Sigmoid colon (tissue), 7 donors: Measurements from ENCODE around the gene FBXO3. TPM values are rescaled to one million over a fixed set of nuclear protein-coding genes. Genes with fewer than 3 reads are reported as not detected.

Experiments used
- DNase-seq: peaks from one replicate; pipeline ENCODE4 v3.0.0-alpha.2; 2019
- H3K27ac ChIP-seq, 4 donors: fragments of 200-600 bp; sonication (generic); one replicate each; pipeline ENCODE4 v1.5.1; 2016 to 2019; ENCODE audit warnings: mild to moderate bottlenecking in 1 of 4
- H3K27me3 ChIP-seq, 3 donors: fragments of 200-600 bp; sonication (generic); one replicate each; pipeline ENCODE4 v1.5.1; 2019; ENCODE audit warnings: mild to moderate bottlenecking in 1 of 3
- H3K36me3 ChIP-seq, 4 donors: fragments of 200-600 bp; sonication (generic); one replicate each; pipeline ENCODE4 v1.5.1; 2016 to 2019
- H3K4me1 ChIP-seq, 4 donors: fragments of 200-600 bp; sonication (generic); one replicate each; pipeline ENCODE4 v1.5.1; 2017 to 2019
- H3K4me3 ChIP-seq, 4 donors: fragments of 200-600 bp; sonication (generic); one replicate each; pipeline ENCODE4 v1.5.1; 2017 to 2019; ENCODE audit warnings: mild to moderate bottlenecking in 2 of 4, moderate library complexity in 1 of 4
- H3K9me3 ChIP-seq, 4 donors: fragments of 200-600 bp in 3 of 4; sonication (generic) in 3 of 4; one replicate each; pipeline versions ENCODE4 v1.5.1 to v1.6.1; 2013 to 2019
- EP300 ChIP-seq, 4 donors: sonication (generic); formaldehyde crosslinking; IDR thresholded peaks; one replicate each; pipeline ENCODE4 v1.6.1; 2017; ENCODE audit warnings: antibody characterized with exemption in 4 of 4
- POLR2A ChIP-seq, 2 donors: fragments of 450-650 bp; IDR thresholded peaks; one replicate each; pipeline ENCODE4 v1.6.1; 2016; ENCODE audit warnings: antibody characterized with exemption in 2 of 2, mild to moderate bottlenecking in 2 of 2, moderate library complexity in 2 of 2
- POLR2AphosphoS5 ChIP-seq, 4 donors: sonication (generic); formaldehyde crosslinking; IDR thresholded peaks; one replicate each; pipeline ENCODE4 v1.6.1; 2017; ENCODE audit warnings: antibody characterized with exemption in 4 of 4
- WGBS, 2 donors: extraction: QIAGEN DNeasy Blood & Tissue Kit; methylation state at CpG; one replicate each; pipeline ENCODE4 v1.1.7; 2013; 5-methylcytosine and 5-hydroxymethylcytosine counted together
- intact Hi-C: fragments of 100-400 bp; cut with DNase I; formaldehyde crosslinking; loops from one replicate; pipeline ENCODE4 v1.15.1; 2023
- polyA plus RNA-seq, 3 donors: library from polyadenylated mRNA; stranded (reverse); fragments of 200-250 nt; gene quantifications; one replicate each; pipeline ENCODE4 v1.2.3, GENCODE V29; 2013
- total RNA-seq, 4 donors: library from RNA; depleted of rRNA; stranded (reverse); fragments of >200 nt; gene quantifications; one replicate each; pipeline ENCODE4 v1.1.0, GENCODE V29; 2016
- TF ChIP-seq, protein P1 (sequence below), 4 experiments: fragments of 450-650 bp in 3 of 4; fragments of 200-600 bp in 1 of 4; IDR thresholded peaks; one replicate each; pipeline ENCODE4 v1.5.1; 2016 to 2019; ENCODE audit warnings: antibody characterized with exemption in 4 of 4, mild to moderate bottlenecking in 3 of 4, moderate library complexity in 2 of 4
- donor health status: healthy with polysubstance abuse.
- donor health status: Bipolar disorder and iron deficiency.
- donor health status: healthy.

FBXO3 gene
- total and polyA plus RNA-seq, 7 donors: 20.2 to 53.5 (median 36.8) TPM

DNA sequence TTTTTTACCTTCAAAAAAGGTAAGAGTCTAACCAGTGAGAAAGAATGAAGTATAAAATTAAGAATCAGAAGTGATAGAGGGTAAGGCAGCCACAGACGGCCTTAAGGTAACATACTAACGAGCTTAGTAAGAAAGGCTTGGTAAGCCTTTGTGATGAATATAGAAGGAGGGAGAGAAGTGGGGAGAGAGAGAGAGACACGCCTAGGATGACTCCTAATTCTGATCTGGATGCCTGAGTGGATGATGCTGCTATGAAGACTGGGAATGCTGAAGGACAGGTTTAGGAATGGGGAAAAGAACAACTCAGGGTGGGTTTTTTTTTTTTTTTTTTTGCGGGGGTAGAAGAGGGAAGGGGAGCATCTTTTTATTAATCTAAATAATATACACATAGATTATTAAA, 4.8 kb downstream of the FBXO3 start:
- Histone ChIP-seq H3K27ac (no peak overlapping the region), H3K9me3 (no peaks in the 10 kb centered on the region), H3K4me3 (no peak overlapping the region), H3K36me3 (peaks cover 0 to 49% (median 3%) of the 10 kb centered on the region in 4 donors), H3K27me3 (no peaks in the 10 kb centered on the region), H3K4me1 (peaks cover 0 to 24% (median 23%) of the 10 kb centered on the region in 4 donors)
- WGBS, 2 donors: 83 to 86% methylated on average over 4 of the region's 4 CpGs
- no peak for DNase-seq
- intact Hi-C loops: no loop called here
- TF ChIP-seq POLR2AphosphoS5 (IDR thresholded peaks at IDR 0.05) (no peak), POLR2A (IDR thresholded peaks at IDR 0.05) (no peak), EP300 (IDR thresholded peaks at IDR 0.05) (no peak)
- TF ChIP-seq, protein P1, sequence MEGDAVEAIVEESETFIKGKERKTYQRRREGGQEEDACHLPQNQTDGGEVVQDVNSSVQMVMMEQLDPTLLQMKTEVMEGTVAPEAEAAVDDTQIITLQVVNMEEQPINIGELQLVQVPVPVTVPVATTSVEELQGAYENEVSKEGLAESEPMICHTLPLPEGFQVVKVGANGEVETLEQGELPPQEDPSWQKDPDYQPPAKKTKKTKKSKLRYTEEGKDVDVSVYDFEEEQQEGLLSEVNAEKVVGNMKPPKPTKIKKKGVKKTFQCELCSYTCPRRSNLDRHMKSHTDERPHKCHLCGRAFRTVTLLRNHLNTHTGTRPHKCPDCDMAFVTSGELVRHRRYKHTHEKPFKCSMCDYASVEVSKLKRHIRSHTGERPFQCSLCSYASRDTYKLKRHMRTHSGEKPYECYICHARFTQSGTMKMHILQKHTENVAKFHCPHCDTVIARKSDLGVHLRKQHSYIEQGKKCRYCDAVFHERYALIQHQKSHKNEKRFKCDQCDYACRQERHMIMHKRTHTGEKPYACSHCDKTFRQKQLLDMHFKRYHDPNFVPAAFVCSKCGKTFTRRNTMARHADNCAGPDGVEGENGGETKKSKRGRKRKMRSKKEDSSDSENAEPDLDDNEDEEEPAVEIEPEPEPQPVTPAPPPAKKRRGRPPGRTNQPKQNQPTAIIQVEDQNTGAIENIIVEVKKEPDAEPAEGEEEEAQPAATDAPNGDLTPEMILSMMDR (IDR thresholded peaks at IDR 0.05): no peak

DNA sequence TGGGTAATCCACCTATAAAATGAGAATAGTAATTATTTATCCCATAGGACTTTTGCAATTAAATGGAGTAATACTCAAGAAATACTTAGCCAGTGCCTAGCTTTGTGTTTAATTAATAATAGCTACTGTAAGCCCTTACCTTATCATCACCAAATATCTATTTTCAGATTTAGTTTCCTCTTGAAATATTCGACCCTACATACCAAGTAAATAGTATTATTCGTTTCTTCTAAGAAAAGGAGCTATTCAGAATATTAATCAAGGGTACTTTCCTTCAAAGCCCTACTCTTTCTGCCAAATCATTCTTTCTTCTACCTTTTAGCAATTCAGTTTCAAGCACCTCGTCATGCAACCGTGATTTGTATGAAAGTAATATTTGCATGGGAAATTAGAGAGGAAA, 6.7 kb downstream of the FBXO3 start:
- intact Hi-C loops: no loop called here
- Histone ChIP-seq H3K27ac (no peak overlapping the region), H3K36me3 (peaks cover 0 to 68% (median 9%) of the 10 kb centered on the region in 4 donors), H3K9me3 (peaks cover 0 to 2% (median 0%) of the 10 kb centered on the region in 4 donors), H3K4me3 (no peak overlapping the region), H3K27me3 (no peaks in the 10 kb centered on the region), H3K4me1 (peaks cover 0 to 14% (median 12%) of the 10 kb centered on the region in 4 donors)
- 87 to 92% methylated on average over 4 of the region's 4 CpGs for WGBS, 2 donors
- no peak for DNase-seq
- TF ChIP-seq, protein P1 (IDR thresholded peaks at IDR 0.05): no peak
- TF ChIP-seq POLR2AphosphoS5 (IDR thresholded peaks at IDR 0.05) (no peak), EP300 (IDR thresholded peaks at IDR 0.05) (no peak), POLR2A (IDR thresholded peaks at IDR 0.05) (no peak)

DNA sequence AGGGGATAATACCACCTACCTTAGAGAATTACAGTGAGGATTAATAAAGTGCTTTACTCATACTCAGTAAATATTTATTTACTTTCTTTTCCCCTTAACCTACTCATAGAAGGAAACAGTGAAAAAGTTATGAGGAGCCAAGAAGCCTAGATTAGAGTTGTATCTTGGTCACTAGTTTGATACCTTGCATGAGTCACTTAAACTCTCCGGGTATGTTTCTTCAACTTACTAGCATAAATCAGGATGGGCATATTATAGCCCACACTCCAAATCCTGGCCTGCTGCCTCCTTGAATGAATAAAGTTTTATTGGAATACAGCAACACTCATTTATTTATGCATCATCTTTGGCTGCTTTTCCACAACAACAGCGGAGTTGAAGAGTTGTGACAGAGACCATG, 8.2 kb downstream of the FBXO3 start:
- H3K27me3 ChIP-seq: no peaks in the 10 kb centered on the region
- peaks cover 0 to 81% (median 9%) of the 10 kb centered on the region in 4 donors for H3K36me3 ChIP-seq
- no peak overlapping the region for H3K4me3 ChIP-seq
- no peaks in the 10 kb centered on the region for H3K4me1 ChIP-seq
- H3K9me3 ChIP-seq: peaks cover 0 to 2% (median 0%) of the 10 kb centered on the region in 4 donors
- H3K27ac ChIP-seq: no peak overlapping the region
- intact Hi-C loops: no loop called here
- DNase-seq: no peak
- 85 to 86% methylated on average over 2 of the region's 2 CpGs for WGBS, 2 donors
- TF ChIP-seq EP300 (IDR thresholded peaks at IDR 0.05): no peak
- no peak for TF ChIP-seq POLR2A (IDR thresholded peaks at IDR 0.05)
- no peak for TF ChIP-seq POLR2AphosphoS5 (IDR thresholded peaks at IDR 0.05)
- TF ChIP-seq, protein P1 (IDR thresholded peaks at IDR 0.05): no peak

DNA sequence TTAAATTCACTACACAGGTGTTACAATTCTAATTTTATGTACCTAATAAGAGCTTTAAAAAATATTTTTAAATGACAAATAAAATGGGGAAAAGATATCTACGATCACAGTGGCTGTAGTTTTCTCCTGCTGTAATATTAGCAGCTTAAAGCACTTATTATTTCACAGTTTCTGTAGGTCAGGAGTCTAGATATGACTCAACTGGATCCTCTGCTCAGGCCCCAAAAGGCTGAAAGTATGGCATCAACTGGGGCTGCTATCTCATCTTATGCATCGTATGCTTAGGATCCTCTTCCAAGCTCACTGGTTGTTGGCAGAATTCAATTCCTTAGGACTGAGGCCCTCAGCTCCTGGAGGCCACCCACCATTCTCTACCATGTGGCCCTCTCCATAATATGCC, 12.8 kb downstream of the FBXO3 start:
- H3K27ac ChIP-seq: no peak overlapping the region
- H3K27me3 ChIP-seq: no peaks in the 10 kb centered on the region
- 92 to 94% methylated on average over 2 of the region's 2 CpGs for WGBS, 2 donors
- H3K9me3 ChIP-seq: peaks cover 0 to 2% (median 0%) of the 10 kb centered on the region in 4 donors
- H3K4me1 ChIP-seq: no peaks in the 10 kb centered on the region
- DNase-seq: no peak
- H3K36me3 ChIP-seq: peaks cover 0 to 95% (median 18%) of the 10 kb centered on the region in 4 donors
- intact Hi-C loops: no loop called here
- no peak for TF ChIP-seq POLR2AphosphoS5 (IDR thresholded peaks at IDR 0.05)
- no peak for TF ChIP-seq EP300 (IDR thresholded peaks at IDR 0.05)
- TF ChIP-seq POLR2A (IDR thresholded peaks at IDR 0.05): no peak
- TF ChIP-seq, protein P1 (IDR thresholded peaks at IDR 0.05): no peak
- H3K4me3 ChIP-seq: no peak overlapping the region
